Esophagus (tissue), 2 donors: ENCODE data around the gene COL4A1. TPM values are rescaled to one million over a fixed set of nuclear protein-coding genes. Genes with fewer than 3 reads are reported as not detected.

ENCODE experiments used
- H3K27ac ChIP-seq, 2 donors: one replicate each; pipeline ENCODE4 v1.5.1; 2013; ENCODE audit warnings: low read depth in 2 of 2, mild to moderate bottlenecking in 2 of 2, inconsistent platforms in 1 of 2, low read length in 1 of 2, moderate library complexity in 1 of 2
- H3K27me3 ChIP-seq, 2 donors: one replicate each; pipeline ENCODE4 v1.6.1; 2013; ENCODE audit warnings: low read length in 2 of 2, control low read depth in 1 of 2, mild to moderate bottlenecking in 1 of 2; ENCODE audit not compliant: insufficient read depth in 2 of 2, control insufficient read depth in 1 of 2
- H3K36me3 ChIP-seq, 2 donors: one replicate each; pipeline ENCODE4 v1.6.1; 2013; ENCODE audit warnings: low read length in 1 of 2; ENCODE audit not compliant: control insufficient read depth in 2 of 2, insufficient read depth in 2 of 2
- H3K4me1 ChIP-seq, 2 donors: one replicate each; pipeline ENCODE4 v1.6.1; 2013; ENCODE audit warnings: low read length in 1 of 2; ENCODE audit not compliant: control insufficient read depth in 2 of 2, insufficient read depth in 2 of 2
- H3K4me3 ChIP-seq, 2 donors: one replicate each; pipeline ENCODE4 v1.5.1; 2013; ENCODE audit warnings: low read length in 2 of 2, mild to moderate bottlenecking in 2 of 2, low read depth in 1 of 2, moderate library complexity in 1 of 2
- H3K9me3 ChIP-seq, 2 donors: one replicate each; pipeline ENCODE4 v1.6.1; 2013; ENCODE audit warnings: mild to moderate bottlenecking in 2 of 2, low read depth in 1 of 2, low read length in 1 of 2, moderate library complexity in 1 of 2; ENCODE audit not compliant: control insufficient read depth in 2 of 2, insufficient read depth in 1 of 2
- WGBS, 2 donors: extraction: QIAGEN DNeasy Blood & Tissue Kit; methylation state at CpG; one replicate each; pipeline ENCODE4 v1.1.7; 2013; 5-methylcytosine and 5-hydroxymethylcytosine counted together
- polyA plus RNA-seq, 2 donors: library from polyadenylated mRNA; stranded (reverse); fragments of 200-250 nt; gene quantifications; one replicate each; pipeline ENCODE4 v1.2.3, GENCODE V29; 2013
- donor health status: healthy with polysubstance abuse.
- donor health status: Bipolar disorder and iron deficiency.

The COL4A1 gene
- polyA plus RNA-seq, 2 donors: 10.4 to 23.7 TPM

DNA sequence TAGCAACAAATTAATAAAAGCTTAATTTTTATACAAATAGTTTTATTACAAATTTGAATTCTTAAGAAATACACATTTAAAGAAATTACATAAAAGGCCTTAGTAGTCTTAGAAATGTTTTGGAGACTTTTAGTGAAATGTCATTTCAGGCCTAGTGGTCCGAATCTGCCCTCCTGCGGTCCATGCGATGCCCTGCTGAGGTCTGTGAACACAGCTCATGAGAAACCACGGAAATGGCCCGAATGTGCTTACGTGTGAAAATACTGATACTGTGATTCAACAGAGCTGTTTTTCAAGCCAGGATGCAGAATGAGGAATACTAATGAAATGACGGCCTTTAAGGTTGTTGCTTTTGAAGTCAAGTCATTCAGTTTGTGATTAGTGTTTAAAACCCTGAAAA lies 157.9 kb downstream of the COL4A1 start:
- 92 to 95% methylated on average over 7 of the region's 7 CpGs for WGBS, 2 donors

DNA sequence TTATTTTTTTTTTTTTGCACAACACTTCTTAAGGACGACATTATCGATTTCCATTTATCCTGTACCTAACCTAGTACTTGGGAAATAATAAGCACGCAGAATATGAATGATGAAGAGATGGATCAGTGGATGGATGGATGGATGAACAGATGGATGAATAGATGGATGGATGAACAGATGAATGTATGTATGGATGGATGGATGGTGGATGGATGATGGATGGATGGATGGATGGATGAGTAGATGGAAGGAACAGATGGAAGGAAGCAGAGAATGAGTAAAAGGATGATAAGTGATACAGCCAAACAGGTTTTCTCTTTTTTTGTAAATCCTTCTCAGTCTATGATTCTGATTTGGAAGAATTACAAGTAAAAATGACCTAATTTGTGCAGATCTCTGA lies 166.9 kb downstream of the COL4A1 start:
- H3K4me3 ChIP-seq: no peak overlapping the region

More for the DNA sequence above, 157.9 kb downstream of the COL4A1 start:
- Histone ChIP-seq H3K27ac (no peak overlapping the region), H3K4me1 (no peaks in the 10 kb centered on the region), H3K9me3 (no peaks in the 10 kb centered on the region), H3K27me3 (no peaks in the 10 kb centered on the region), H3K36me3 (peaks cover 0 to 2% of the 10 kb centered on the region in 2 donors), H3K4me3 (no peak overlapping the region)

GRCh38 chr13:110138700-110139036 lies 168.3 kb downstream of the COL4A1 start:
- Histone ChIP-seq H3K27ac (no peak overlapping the region), H3K4me3 (peak overlapping the region; percentile 48 to 64), H3K9me3 (no peaks in the 10 kb centered on the region), H3K4me1 (peaks cover 0 to 3% of the 10 kb centered on the region in 2 donors), H3K27me3 (no peaks in the 10 kb centered on the region), H3K36me3 (no peaks in the 10 kb centered on the region)
- WGBS, 2 donors: 27 to 28% methylated on average over 8 of the region's 8 CpGs

More for the DNA sequence above, 166.9 kb downstream of the COL4A1 start:
- WGBS, 2 donors: 91 to 93% methylated on average over 3 of the region's 3 CpGs
- H3K36me3 ChIP-seq: no peaks in the 10 kb centered on the region
- H3K27me3 ChIP-seq: no peaks in the 10 kb centered on the region
- peaks cover 0 to 3% of the 10 kb centered on the region in 2 donors for H3K4me1 ChIP-seq
- H3K9me3 ChIP-seq: no peaks in the 10 kb centered on the region
- no peak overlapping the region for H3K27ac ChIP-seq

DNA sequence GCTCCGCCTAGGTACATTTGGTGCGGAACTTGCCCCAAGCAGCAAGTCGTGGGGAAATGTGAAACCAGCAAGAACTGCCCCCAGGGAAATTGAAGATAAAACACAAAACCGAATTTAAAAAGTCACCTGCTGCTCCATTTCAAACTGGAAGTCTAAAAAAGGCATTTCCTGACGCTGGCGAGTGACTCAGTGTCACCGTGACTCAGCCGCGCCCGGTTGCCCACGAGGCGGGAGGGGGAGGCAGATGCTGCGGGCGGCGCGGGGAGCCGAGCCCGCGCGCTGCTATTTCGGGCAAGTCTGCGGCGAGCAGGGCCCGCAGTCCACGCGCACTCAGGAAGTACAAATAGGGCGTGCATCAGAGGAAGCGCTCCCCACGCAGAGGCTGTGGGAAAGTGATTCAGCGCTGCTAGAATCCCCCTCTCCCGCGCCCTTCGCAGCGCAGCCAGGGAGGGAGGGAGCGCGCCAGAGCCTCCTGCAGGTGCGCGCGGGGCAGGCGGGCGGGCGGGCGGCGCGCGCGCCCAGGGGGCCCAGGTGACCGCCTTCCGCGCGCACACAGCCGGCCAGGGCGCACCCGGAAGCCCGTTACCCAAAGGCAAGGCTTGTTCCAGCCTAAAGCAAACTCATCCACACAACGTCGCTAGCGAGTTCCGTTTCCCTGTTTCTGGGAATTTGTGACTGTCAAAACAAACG lies 168.8 kb downstream of the COL4A1 start:
- Histone ChIP-seq H3K27me3 (no peaks in the 10 kb centered on the region), H3K4me1 (peaks cover 0 to 3% of the 10 kb centered on the region in 2 donors), H3K36me3 (no peaks in the 10 kb centered on the region), H3K4me3 (peak overlapping the region; percentile 48 to 64), H3K9me3 (no peaks in the 10 kb centered on the region), H3K27ac (peak overlapping the region; percentile 37 to 68)
- WGBS, 2 donors: 0% methylated on average over 56 to 60 of the region's 60 CpGs

DNA sequence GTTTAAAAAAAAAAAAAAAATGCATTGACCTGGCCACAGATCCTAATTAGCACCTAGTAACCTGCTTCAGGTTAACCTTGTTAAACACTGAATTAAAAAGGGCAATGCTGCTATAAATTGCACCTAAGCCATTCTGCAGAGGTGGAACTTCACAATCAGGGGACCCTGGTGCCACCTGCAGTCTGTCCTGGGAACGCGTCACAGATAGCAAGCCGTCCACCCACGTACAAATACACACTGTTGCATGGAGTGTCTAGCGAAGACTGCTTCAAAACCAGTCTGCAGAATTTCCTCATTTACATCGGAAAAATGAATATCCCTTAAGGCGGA lies 169.3 kb downstream of the COL4A1 start:
- peak overlapping the region in 1 of 2 donors; percentile 68 for H3K27ac ChIP-seq
- no peaks in the 10 kb centered on the region for H3K9me3 ChIP-seq
- no peaks in the 10 kb centered on the region for H3K27me3 ChIP-seq
- no peaks in the 10 kb centered on the region for H3K36me3 ChIP-seq
- H3K4me1 ChIP-seq: peaks cover 0 to 3% of the 10 kb centered on the region in 2 donors
- 0 to 1% methylated on average over 7 of the region's 7 CpGs for WGBS, 2 donors
- H3K4me3 ChIP-seq: peak overlapping the region; percentile 48 to 64

- Histone ChIP-seq H3K4me1 (peaks cover 0 to 3% of the 10 kb centered on the region in 2 donors), H3K9me3 (no peaks in the 10 kb centered on the region), H3K27me3 (no peaks in the 10 kb centered on the region), H3K4me3 (no peak overlapping the region), H3K27ac (no peak overlapping the region), H3K36me3 (no peaks in the 10 kb centered on the region)
- WGBS, 2 donors: 29 to 38% methylated on average over 16 of the region's 16 CpGs
Observed at GRCh38 chr13:110136660-110137585, 170.0 kb downstream of the COL4A1 start.

DNA sequence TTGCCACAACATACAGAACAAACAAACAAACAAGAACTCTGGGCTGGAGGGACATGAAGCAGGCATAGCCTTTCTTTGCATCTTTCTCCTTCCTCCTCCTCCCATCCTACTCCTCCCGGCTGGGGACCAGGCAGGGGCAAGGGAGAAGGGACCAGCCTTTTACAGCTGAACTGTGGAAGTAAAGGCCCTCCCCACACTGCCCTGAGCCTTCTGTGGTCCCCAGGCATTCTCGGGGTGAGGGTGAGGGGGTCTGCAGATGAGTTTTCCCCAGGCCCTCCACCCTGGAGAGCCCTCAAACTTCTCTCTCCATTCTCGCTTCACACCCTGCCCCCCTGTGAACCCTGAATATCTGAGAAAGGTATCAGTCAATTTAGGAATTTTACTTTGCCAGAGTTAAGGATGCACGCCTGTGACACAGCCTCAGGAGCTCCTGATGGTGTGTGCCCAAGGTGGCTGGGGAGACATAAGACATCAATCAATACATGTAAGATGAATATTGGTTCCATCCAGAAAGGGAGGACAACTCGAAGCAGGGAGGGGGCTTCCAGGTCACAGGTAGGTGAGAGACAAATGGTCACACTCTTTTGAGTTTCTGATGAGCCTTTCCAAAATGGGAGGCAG lies 170.9 kb downstream of the COL4A1 start:
- H3K36me3 ChIP-seq: no peaks in the 10 kb centered on the region
- no peaks in the 10 kb centered on the region for H3K27me3 ChIP-seq
- H3K4me3 ChIP-seq: no peak overlapping the region
- 78% methylated on average over 4 to 5 of the region's 5 CpGs for WGBS, 2 donors
- no peak overlapping the region for H3K27ac ChIP-seq
- peaks cover 0 to 3% of the 10 kb centered on the region in 2 donors for H3K4me1 ChIP-seq
- H3K9me3 ChIP-seq: no peaks in the 10 kb centered on the region

- Histone ChIP-seq H3K4me3 (no peak overlapping the region), H3K4me1 (peaks cover 0 to 3% of the 10 kb centered on the region in 2 donors), H3K36me3 (no peaks in the 10 kb centered on the region), H3K27me3 (no peaks in the 10 kb centered on the region), H3K27ac (no peak overlapping the region), H3K9me3 (no peaks in the 10 kb centered on the region)
- WGBS, 2 donors: 63 to 66% methylated on average over 8 of the region's 8 CpGs
Observed at GRCh38 chr13:110134801-110135200, 172.2 kb downstream of the COL4A1 start.

DNA sequence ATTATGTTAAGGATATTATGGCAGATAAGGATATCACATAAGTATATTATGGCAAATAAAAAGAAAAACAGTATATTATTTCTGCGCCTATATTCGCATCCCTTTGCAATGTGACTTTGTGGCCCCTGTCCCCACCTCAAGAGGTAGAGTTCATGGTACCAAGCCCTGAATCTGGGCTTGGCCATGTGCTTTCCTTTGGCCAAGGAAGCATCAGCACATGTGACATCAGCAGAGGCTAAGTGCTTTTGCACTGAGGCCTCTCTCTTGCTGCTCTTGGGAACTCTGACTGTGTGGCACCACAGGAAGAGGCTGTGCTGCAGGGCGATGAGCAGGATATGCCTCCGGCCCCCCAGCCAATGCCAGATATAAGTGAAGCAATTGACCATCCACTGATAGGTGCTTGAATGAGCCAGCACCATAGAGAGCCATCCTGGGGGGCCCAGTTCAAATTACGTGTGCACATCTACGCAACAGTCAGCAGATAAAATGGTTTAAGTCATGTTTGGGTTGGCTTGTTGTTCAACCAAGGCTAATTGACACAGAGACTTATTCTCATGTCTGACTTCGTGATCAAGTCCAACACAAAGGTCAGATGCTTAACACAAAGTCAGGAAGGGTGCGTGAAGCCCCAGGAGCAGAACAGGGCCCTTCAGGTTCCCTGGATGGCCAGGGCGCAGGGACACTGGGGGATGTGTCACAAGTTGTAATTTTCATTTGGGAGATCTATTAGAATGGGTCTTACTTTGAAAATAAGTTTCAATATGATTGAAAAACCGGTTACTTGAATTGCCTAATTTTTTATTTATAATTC lies 173.3 kb downstream of the COL4A1 start:
- H3K27ac ChIP-seq: no peak overlapping the region
- no peaks in the 10 kb centered on the region for H3K36me3 ChIP-seq
- no peaks in the 10 kb centered on the region for H3K27me3 ChIP-seq
- no peak overlapping the region for H3K4me3 ChIP-seq
- whole genome bisulfite sequencing, 2 donors: 87 to 92% methylated on average over 10 of the region's 10 CpGs
- H3K9me3 ChIP-seq: no peaks in the 10 kb centered on the region
- H3K4me1 ChIP-seq: peaks cover 0 to 2% of the 10 kb centered on the region in 2 donors
